Esophagus mucosa (tissue), 1 donor: ENCODE data around the gene CRNKL1. TPM values are rescaled to one million over a fixed set of nuclear protein-coding genes. Genes with fewer than 3 reads are reported as not detected.

ENCODE experiments used
- total RNA-seq: library from RNA; stranded (reverse); gene quantifications from one replicate; pipeline ENCODE4 v1.2.4, GENCODE V29; 2023
- donor health status: DM: yes; HTN: yes; CAD: no.

The CRNKL1 gene
- total RNA-seq, 1 donor from 2014 or later, result 9.8 TPM

Other genes starting within 250 kb of the CRNKL1 start
- 156 TPM for gene NAA20, start 35.1 kb downstream of the CRNKL1 start, total RNA-seq
- gene CFAP61, start 66 bp upstream of the CRNKL1 start, total RNA-seq, result not detected